ENCODE data around the gene PDE2A. TPM values are rescaled to one million over a fixed set of nuclear protein-coding genes. Genes with fewer than 3 reads are reported as not detected.
A peak's percentile ranks its signal among the peaks of the same experiment; 100 is the strongest.

PDE2A gene
- total RNA-seq, 2 experiments from 2014 or later = 4.0 to 4.5 TPM

GRCh38 chr11:72718101-72718501, 43.9 kb upstream of the PDE2A start:
- H3K9me3 Mint-ChIP-seq = no peaks in the 10 kb centered on the region
- H3K4me3 Mint-ChIP-seq = peak overlapping the region; percentile 54
- no peaks in the 10 kb centered on the region for H3K27me3 Mint-ChIP-seq
- peak in 2 of 14 experiments; percentile 55 to 56 for DNase-seq
- Histone ChIP-seq H3K27me3 (ENCODE audit: control insufficient read depth in 1 of 2, insufficient read depth in 2 of 2, low read length in 2 of 2) (no peaks in the 10 kb centered on the region), H3K27ac (ENCODE audit: low read depth in 1 of 2, low read length in 2 of 2) (no peak overlapping the region), H3K36me3 (ENCODE audit: insufficient read depth, low read length) (peaks cover 58% of the 10 kb centered on the region), H3K4me3 (ENCODE audit: low read length) (no peak overlapping the region), H3K9me3 (ENCODE audit: control insufficient read depth in 1 of 2, insufficient read depth in 1 of 2, low read length in 2 of 2) (no peaks in the 10 kb centered on the region), H3K4me1 (ENCODE audit: insufficient read depth, low read length) (peaks cover 77% of the 10 kb centered on the region)
- intact Hi-C loops (cut with DNase I, micrococcal nuclease) = no loop called here
- ChIA-PET POLR2A (no interaction called here), CTCF (interaction anchor here (1.6 kb wide), 1 partner anchor 14 kb away, joined by 4 read pairs; no protein-coding TSS in a partner anchor)
- no peak for TF ChIP-seq CTCF (IDR thresholded peaks at IDR 0.05)
- H3K27ac Mint-ChIP-seq = peak overlapping the region; percentile 90
- ATAC-seq (ENCODE audit: poor library complexity) = no peak
- peaks cover 58% of the 10 kb centered on the region for H3K36me3 Mint-ChIP-seq (ENCODE audit: low read depth)
- peaks cover 74% of the 10 kb centered on the region for H3K4me1 Mint-ChIP-seq (ENCODE audit: low read depth)

- peaks cover 60% of the 10 kb centered on the region for H3K36me3 Mint-ChIP-seq (ENCODE audit: low read depth)
These were observed 42.7 kb upstream of the PDE2A start for GRCh38 chr11:72716788-72717435.

GRCh38 chr11:72716290-72716689, 42.1 kb upstream of the PDE2A start:
- Mint-ChIP-seq H3K4me3 (no peak overlapping the region), H3K36me3 (ENCODE audit: low read depth) (peaks cover 59% of the 10 kb centered on the region), H3K9me3 (no peaks in the 10 kb centered on the region), H3K27me3 (no peaks in the 10 kb centered on the region), H3K27ac (peak overlapping the region; percentile 49), H3K4me1 (ENCODE audit: low read depth) (peaks cover 60% of the 10 kb centered on the region)
- Histone ChIP-seq H3K4me1 (ENCODE audit: insufficient read depth, low read length) (peaks cover 61% of the 10 kb centered on the region), H3K27ac (ENCODE audit: low read depth in 1 of 2, low read length in 2 of 2) (no peak overlapping the region), H3K36me3 (ENCODE audit: insufficient read depth, low read length) (peaks cover 70% of the 10 kb centered on the region), H3K27me3 (ENCODE audit: control insufficient read depth in 1 of 2, insufficient read depth in 2 of 2, low read length in 2 of 2) (no peaks in the 10 kb centered on the region), H3K4me3 (ENCODE audit: low read length) (no peak overlapping the region), H3K9me3 (ENCODE audit: control insufficient read depth in 1 of 2, insufficient read depth in 1 of 2, low read length in 2 of 2) (no peaks in the 10 kb centered on the region)
- ChIA-PET CTCF (interaction anchor here (0.6 to 0.9 kb wide), 3 partner anchors 31 to 649 kb away, joined by 3 to 4 read pairs (median 4); no protein-coding TSS in a partner anchor), POLR2A (no interaction called here)
- ATAC-seq (ENCODE audit: poor library complexity) (no peak), DNase-seq (no peak)
- intact Hi-C loops (cut with DNase I, micrococcal nuclease) = no loop called here
- TF ChIP-seq CTCF (IDR thresholded peaks at IDR 0.05) = no peak

More at GRCh38 chr11:72716788-72717435, 42.7 kb upstream of the PDE2A start:
- Histone ChIP-seq H3K4me3 (ENCODE audit: low read length) (no peak overlapping the region), H3K27me3 (ENCODE audit: control insufficient read depth in 1 of 2, insufficient read depth in 2 of 2, low read length in 2 of 2) (no peaks in the 10 kb centered on the region), H3K36me3 (ENCODE audit: insufficient read depth, low read length) (peaks cover 63% of the 10 kb centered on the region), H3K9me3 (ENCODE audit: control insufficient read depth in 1 of 2, insufficient read depth in 1 of 2, low read length in 2 of 2) (no peaks in the 10 kb centered on the region), H3K27ac (ENCODE audit: low read depth in 1 of 2, low read length in 2 of 2) (no peak overlapping the region), H3K4me1 (ENCODE audit: insufficient read depth, low read length) (peaks cover 67% of the 10 kb centered on the region)
- Mint-ChIP-seq H3K27me3 (no peaks in the 10 kb centered on the region), H3K27ac (no peak overlapping the region), H3K9me3 (no peaks in the 10 kb centered on the region), H3K4me3 (no peak overlapping the region), H3K4me1 (ENCODE audit: low read depth) (peaks cover 66% of the 10 kb centered on the region)
- ChIA-PET CTCF (interaction anchor here (0.6 kb wide), 1 partner anchor 32 kb away, joined by 3 read pairs; no protein-coding TSS in a partner anchor), POLR2A (no interaction called here)
- TF ChIP-seq CTCF (IDR thresholded peaks at IDR 0.05) = no peak
- intact Hi-C loops (cut with DNase I, micrococcal nuclease) = no loop called here
- DNase-seq (no peak), ATAC-seq (ENCODE audit: poor library complexity) (no peak)

Measured in CD4-positive, alpha-beta T cell (primary cell).